Gastrocnemius medialis (tissue), 4 donors: ENCODE results near the gene SPTBN1.

ENCODE experiments used
- POLR2A ChIP-seq, 2 donors: fragments of 450-650 bp; IDR thresholded peaks; one replicate each; pipeline ENCODE4 v1.6.1; 2017; ENCODE audit warnings: antibody characterized with exemption in 2 of 2, mild to moderate bottlenecking in 2 of 2, moderate library complexity in 2 of 2
- TF ChIP-seq, protein P1 (sequence below), 5 experiments: fragments of 450-650 bp in 3 of 5; fragments of 200-600 bp in 2 of 5; sonication (generic) in 2 of 5; IDR thresholded peaks in 4 of 5; conservative IDR thresholded peaks in 1 of 5; 1 replicate in 4 of 5; 2 replicates in 1 of 5; pipeline ENCODE4 v1.5.1; 2016 to 2019; ENCODE audit warnings: antibody characterized with exemption in 5 of 5, mild to moderate bottlenecking in 3 of 5, moderate library complexity in 3 of 5

DNA sequence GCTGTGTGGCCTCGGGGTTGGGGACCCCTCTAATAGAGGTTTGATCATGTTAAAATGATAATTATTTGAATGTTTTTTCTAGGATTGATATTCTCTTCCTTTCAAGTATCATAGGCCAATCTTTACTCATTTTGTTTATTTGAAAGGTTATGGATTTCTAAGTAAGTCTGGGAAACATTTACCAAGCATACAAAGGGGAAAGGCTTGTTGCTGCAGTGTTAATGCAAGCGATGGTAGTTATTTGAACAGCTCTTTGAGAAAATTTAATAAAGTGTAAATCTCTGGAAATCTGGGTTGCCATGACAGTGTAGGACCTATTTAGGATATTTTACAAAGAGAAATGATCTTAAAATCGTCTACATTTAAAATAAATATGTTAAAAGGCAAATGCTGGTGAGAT, 56.1 kb downstream of the SPTBN1 start:
- TF ChIP-seq, protein P1, sequence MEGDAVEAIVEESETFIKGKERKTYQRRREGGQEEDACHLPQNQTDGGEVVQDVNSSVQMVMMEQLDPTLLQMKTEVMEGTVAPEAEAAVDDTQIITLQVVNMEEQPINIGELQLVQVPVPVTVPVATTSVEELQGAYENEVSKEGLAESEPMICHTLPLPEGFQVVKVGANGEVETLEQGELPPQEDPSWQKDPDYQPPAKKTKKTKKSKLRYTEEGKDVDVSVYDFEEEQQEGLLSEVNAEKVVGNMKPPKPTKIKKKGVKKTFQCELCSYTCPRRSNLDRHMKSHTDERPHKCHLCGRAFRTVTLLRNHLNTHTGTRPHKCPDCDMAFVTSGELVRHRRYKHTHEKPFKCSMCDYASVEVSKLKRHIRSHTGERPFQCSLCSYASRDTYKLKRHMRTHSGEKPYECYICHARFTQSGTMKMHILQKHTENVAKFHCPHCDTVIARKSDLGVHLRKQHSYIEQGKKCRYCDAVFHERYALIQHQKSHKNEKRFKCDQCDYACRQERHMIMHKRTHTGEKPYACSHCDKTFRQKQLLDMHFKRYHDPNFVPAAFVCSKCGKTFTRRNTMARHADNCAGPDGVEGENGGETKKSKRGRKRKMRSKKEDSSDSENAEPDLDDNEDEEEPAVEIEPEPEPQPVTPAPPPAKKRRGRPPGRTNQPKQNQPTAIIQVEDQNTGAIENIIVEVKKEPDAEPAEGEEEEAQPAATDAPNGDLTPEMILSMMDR (IDR thresholded peaks at IDR 0.05 in 4 of 5, conservative IDR thresholded peaks at IDR 0.05 in 1 of 5): no peak
- TF ChIP-seq POLR2A (IDR thresholded peaks at IDR 0.05): no peak
